Measurements from ENCODE around the gene ZNF761.

GRCh38 chr19:53388168-53388567 lies 43.6 kb upstream of the ZNF761 start:
- TF ChIP-seq, protein P1, sequence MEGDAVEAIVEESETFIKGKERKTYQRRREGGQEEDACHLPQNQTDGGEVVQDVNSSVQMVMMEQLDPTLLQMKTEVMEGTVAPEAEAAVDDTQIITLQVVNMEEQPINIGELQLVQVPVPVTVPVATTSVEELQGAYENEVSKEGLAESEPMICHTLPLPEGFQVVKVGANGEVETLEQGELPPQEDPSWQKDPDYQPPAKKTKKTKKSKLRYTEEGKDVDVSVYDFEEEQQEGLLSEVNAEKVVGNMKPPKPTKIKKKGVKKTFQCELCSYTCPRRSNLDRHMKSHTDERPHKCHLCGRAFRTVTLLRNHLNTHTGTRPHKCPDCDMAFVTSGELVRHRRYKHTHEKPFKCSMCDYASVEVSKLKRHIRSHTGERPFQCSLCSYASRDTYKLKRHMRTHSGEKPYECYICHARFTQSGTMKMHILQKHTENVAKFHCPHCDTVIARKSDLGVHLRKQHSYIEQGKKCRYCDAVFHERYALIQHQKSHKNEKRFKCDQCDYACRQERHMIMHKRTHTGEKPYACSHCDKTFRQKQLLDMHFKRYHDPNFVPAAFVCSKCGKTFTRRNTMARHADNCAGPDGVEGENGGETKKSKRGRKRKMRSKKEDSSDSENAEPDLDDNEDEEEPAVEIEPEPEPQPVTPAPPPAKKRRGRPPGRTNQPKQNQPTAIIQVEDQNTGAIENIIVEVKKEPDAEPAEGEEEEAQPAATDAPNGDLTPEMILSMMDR (IDR thresholded peaks at IDR 0.05), result no peak
- no peak for TF ChIP-seq POLR2A (IDR thresholded peaks at IDR 0.05)
